Activated CD8-positive, alpha-beta memory T cell treated with anti-CD3 and anti-CD28 coated beads, Interleukin-2, amount 50 U/mL, for 24 hours (primary cell): Measurements from ENCODE around the gene CTCF.

Source experiments
- DNase-seq: peaks from one replicate; pipeline ENCODE4 v3.0.0-alpha.2; 2020; ENCODE audit errors: extremely low read depth

CTCF gene

GRCh38 chr16:67535201-67535600, 27.1 kb upstream of the CTCF start:
- no peak for DNase-seq

- DNase-seq, result no peak
Observed at GRCh38 chr16:67537270-67537635, 25.1 kb upstream of the CTCF start.

GRCh38 chr16:67537636-67538591, 24.4 kb upstream of the CTCF start:
- DNase-seq, result no peak

- DNase-seq, result no peak
Observed at GRCh38 chr16:67538666-67539101, 23.6 kb upstream of the CTCF start.

GRCh38 chr16:67539271-67539670, 23.1 kb upstream of the CTCF start:
- DNase-seq, result no peak

- no peak for DNase-seq
Observed at GRCh38 chr16:67539691-67540635, 22.4 kb upstream of the CTCF start.

GRCh38 chr16:67540756-67541155, 21.6 kb upstream of the CTCF start:
- no peak for DNase-seq

GRCh38 chr16:67541391-67542263, 20.7 kb upstream of the CTCF start:
- DNase-seq, result no peak

- peak; percentile 44 for DNase-seq
Observed at GRCh38 chr16:67542464-67542863, 19.9 kb upstream of the CTCF start.

- DNase-seq, result no peak
Observed at GRCh38 chr16:67543036-67543435, 19.3 kb upstream of the CTCF start.

GRCh38 chr16:67543582-67543981, 18.7 kb upstream of the CTCF start:
- DNase-seq, result no peak

- no peak for DNase-seq
Observed at GRCh38 chr16:67544329-67544841, 17.9 kb upstream of the CTCF start.

GRCh38 chr16:67544844-67545664, 17.3 kb upstream of the CTCF start:
- DNase-seq, result no peak

- no peak for DNase-seq
Observed at GRCh38 chr16:67545665-67546024, 16.7 kb upstream of the CTCF start.

GRCh38 chr16:67546091-67546501, 16.2 kb upstream of the CTCF start:
- DNase-seq, result no peak

GRCh38 chr16:67546761-67547422, 15.4 kb upstream of the CTCF start:
- DNase-seq, result no peak

- DNase-seq, result no peak
Observed at GRCh38 chr16:67547423-67548264, 14.7 kb upstream of the CTCF start.

GRCh38 chr16:67548265-67549126, 13.8 kb upstream of the CTCF start:
- no peak for DNase-seq
